Measurements from ENCODE around the gene HGFAC.

- no peak for TF ChIP-seq CTCF (conservative IDR thresholded peaks at IDR 0.05 in 1 of 2, IDR thresholded peaks at IDR 0.05 in 1 of 2; ENCODE audit: extremely low read depth in 1 of 2, insufficient read depth in 1 of 2, low read depth in 1 of 2, low read length in 2 of 2)
- TF ChIP-seq EZH2 (IDR thresholded peaks at IDR 0.05; ENCODE audit: borderline replicate concordance, low read length): no peak
Measured at GRCh38 chr4:3412257-3413020, 29.3 kb upstream of the HGFAC start.

Measured in mammary epithelial cell (primary cell).